T-helper 2 cell treated with Interferon-gamma antibody and Interleukin-4, amounts not matched to agents 100 ng/mL and 5 ng/mL, for 36 hours (primary cell): ENCODE data around the gene CAPN14. TPM values are rescaled to one million over a fixed set of nuclear protein-coding genes. Genes with fewer than 3 reads are reported as not detected.
"Not testable (repeated sequence)": the region's sequence is repeated elsewhere in the genome, so short reads cannot be mapped to it uniquely, and the experiment has no call there.

Experiments used
- intact Hi-C: fragments of 100-400 bp; cut with micrococcal nuclease; formaldehyde crosslinking; loops from one replicate; pipeline ENCODE4 v1.15.1; 2023
- total RNA-seq: library from RNA; stranded (reverse); gene quantifications from 2 replicates; pipeline ENCODE4 v1.2.3, GENCODE V29; 2022

The CAPN14 gene
- total RNA-seq, 1 donor from 2014 or later = 0.20 TPM

GRCh38 chr2:31197669-31198068 is 19.6 kb downstream of the CAPN14 start:
- intact Hi-C loops = no loop called here

- intact Hi-C loops = no loop called here
Measured at GRCh38 chr2:31197166-31197565, 20.1 kb downstream of the CAPN14 start.

DNA sequence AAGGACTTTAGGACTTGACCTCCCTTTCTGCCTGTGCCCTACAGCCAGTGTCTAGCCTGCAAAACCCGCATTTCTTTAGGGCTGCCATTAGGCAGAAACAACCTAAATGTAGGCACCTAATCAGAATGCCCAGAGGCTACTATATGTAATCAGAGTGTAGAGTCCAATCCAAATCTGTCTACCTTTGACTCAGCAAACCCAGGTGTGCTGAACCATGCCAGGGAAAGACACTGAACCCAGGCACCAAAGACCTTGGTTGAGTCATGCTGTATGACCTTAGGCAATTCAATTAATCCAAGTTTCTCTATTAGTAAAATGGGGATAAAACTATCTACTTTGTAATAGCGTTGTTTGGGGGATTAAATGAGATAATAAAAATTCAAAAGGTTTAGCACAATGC is 20.7 kb downstream of the CAPN14 start:
- intact Hi-C loops = no loop called here

GRCh38 chr2:31193806-31194205 is 23.5 kb downstream of the CAPN14 start:
- intact Hi-C loops = no loop called here

GRCh38 chr2:31192851-31193392 is 24.4 kb downstream of the CAPN14 start:
- intact Hi-C loops = no loop called here

DNA sequence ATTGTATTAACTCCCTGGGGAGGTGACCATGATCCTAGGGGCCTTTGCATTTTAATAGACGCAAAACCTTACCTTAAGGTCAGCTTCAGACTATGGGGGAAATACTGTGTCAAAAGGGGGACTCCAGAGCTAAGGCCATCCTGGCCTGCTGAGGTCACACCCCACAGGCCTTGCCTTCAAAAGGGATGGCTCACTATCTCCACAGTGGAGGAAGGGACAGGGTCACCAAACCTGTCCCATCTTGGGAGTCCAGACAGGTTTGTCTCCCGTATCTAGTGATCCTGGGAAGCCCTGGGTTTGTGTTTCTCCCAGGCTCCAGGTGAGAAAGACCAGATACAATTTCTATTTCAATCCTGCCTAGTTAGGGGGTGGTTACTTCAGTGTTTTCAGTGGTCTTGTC is 24.9 kb downstream of the CAPN14 start:
- intact Hi-C loops = no loop called here

DNA sequence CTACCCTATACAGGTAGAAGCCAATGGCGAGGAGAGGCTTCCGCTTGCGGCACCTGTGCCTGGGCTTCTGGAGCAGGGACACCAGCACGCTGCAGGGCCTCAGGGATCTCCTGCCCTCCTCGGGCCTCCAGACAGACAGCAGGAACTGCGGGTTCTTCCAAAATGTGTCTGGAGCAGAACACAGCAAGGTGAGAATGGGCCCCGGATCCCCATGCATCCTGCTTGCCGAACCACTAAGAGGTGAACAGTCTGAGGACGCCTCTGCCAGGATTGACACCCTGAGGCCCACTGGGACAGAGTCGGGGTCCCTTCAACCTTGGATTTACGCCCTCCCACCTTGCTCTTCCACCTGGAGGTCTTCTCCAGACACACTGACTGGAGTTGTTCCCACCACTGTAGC is 25.4 kb downstream of the CAPN14 start:
- intact Hi-C loops = no loop called here

DNA sequence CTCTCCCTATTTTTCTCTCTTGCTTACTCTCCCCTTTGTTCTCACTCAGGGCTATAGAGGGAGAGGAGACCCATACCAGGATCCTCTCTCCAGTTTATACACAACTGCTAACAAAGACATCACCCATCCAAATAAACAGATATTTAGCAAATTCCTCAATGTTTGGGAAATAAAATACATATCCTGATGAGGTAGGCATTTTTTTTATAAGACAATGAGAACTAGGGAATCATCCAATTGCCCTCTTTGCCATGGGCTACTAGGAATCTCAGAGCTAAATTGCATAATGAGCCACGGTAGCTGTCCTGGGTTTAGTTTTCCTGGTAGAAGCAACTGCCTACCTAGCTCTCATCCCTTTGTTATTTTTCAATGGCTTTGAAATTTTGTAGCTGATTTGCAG is 27.1 kb downstream of the CAPN14 start:
- intact Hi-C loops = no loop called here

- intact Hi-C loops = no loop called here
Measured at GRCh38 chr2:31189141-31189540, 28.2 kb downstream of the CAPN14 start.

- intact Hi-C loops = no loop called here
Measured at GRCh38 chr2:31188131-31188530, 29.2 kb downstream of the CAPN14 start.

- intact Hi-C loops = no loop called here
Measured at GRCh38 chr2:31187166-31187565, 30.1 kb downstream of the CAPN14 start.

DNA sequence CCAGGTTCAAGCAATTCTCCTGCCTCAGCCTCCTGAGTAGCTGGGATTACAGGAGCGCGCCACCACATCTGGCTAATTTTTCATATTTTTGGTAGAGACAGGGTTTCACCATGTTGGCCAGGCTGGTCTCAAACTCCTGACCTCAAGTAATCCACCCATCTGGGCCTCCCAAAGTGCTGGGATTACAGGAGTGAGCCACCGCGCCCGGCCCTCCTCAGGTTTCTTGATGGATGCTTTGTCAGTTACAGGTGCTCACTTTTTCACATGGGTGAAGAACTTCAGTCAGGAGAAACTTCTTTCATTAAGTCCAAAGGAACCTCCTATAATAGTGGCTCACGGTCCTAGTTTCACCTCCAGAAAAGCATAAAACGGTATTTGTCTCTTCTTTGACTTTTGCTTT is 33.3 kb downstream of the CAPN14 start:
- intact Hi-C loops = not testable (repeated sequence)

DNA sequence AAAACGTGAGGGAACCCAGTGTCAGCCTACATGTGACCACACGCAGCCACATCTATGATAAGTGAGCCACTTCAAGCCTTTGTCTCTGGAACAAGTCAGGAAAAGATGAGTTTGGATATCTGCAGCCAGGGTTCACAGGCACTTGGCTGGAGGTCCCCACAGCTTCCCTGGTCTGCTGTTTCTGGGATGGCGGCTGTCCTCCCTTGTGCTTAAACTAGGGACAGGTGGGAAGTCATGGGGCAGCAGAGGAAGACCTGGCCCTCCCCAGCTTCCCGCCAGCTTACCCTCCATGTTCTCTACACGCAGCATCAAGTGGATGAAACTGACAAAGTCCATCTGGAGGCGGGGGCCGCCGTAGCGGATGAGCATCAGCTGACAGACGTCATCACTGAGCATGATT is 40.6 kb downstream of the CAPN14 start:
- intact Hi-C loops = no loop called here

DNA sequence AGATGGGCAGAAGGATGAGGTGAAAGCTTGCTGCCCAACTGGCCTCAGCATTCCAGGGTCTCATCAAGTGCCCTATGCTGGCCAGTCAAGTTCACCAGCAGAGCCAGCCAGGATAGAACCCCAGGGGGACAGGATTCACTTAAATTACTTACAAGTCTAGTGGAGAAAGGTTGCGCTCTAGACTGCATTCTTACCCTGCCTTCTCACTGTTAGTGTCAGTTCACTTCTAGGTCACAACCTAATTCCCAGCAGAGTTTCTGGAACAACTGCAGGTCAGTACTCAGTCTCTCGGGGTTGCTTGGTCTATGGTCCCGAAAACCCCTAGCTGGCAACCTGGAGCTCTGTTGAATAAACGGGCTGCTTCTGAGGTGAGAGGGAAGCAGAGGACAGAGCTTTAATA is 46.2 kb downstream of the CAPN14 start:
- intact Hi-C loops = no loop called here

DNA sequence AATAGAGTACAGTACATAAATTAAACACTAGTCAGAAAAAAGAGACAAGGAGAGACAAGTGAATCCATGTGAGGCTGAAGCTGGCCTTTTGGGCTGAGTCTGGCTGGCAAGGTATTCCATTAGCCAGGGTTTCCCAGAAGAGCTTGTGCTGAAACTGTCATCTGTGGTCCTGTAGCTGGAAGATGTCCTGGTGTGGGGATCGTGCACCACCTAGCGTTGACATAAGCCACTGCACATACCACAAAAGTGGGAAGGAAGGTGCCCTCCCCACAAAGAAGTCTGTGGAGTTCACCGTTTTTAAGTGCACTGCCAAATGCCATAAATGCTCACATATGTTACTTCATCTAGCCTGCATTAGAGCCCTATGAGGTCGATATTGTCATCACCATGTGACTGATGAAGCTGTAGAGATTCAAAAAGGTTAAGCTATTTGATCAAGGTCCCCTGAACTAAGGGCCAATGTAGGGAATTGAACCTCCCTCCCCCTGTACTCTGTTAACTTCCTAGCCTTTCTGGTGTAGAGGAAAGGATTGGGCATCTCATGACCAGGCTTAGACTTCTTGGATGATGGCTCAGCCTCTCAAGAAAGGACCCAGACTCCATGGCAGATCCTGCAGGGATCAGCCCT is 47.1 kb downstream of the CAPN14 start:
- intact Hi-C loops = loop anchor here (1.0 kb wide), 4 partner anchors 32 to 456 kb away; partner anchors contain the start of gene GALNT14

DNA sequence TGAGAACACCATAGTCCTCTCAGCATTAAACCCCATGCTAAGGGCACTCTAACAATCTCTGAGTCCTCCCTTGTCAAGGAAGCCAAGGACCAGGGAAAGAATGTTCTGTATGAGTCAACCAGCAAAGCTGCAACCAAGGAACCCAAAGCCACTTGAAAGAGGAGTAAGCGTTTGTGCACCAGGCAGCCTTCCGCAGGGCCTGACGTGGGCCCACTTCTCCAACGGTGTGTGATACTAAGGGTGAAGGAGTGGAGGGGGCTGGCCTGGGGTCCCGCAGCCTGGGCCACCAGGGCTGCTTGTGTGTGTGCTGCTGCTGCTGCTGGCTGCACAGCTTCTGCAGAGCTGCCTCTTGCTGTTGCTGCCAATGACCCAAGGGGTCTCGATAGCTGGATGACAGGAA is 49.0 kb downstream of the CAPN14 start:
- intact Hi-C loops = no loop called here

DNA sequence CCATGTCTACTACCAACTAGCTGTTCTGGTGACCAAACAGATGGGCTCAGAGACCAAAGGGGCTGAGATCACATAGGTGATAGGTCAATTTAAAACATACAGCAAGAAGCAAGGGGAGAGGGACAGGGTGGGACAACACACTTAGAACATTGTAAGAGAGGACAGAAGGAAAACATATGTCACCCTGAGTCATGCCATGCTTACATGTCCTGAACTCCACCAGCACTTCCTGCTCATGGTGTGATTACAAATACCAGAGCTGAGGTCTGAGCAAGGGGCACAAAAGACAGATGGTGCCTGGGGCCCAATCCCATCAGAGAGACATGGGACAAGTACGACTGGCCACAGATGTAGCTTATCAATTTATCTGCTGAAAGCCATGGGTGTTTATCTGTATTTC is 50.4 kb downstream of the CAPN14 start:
- intact Hi-C loops = no loop called here

GRCh38 chr2:31163011-31163539 is 54.2 kb downstream of the CAPN14 start:
- intact Hi-C loops = no loop called here

- intact Hi-C loops = no loop called here
Measured at GRCh38 chr2:31161637-31162036, 55.7 kb downstream of the CAPN14 start.

GRCh38 chr2:31151501-31151900 is 65.8 kb downstream of the CAPN14 start:
- intact Hi-C loops = no loop called here

GRCh38 chr2:31150120-31150670 is 67.1 kb downstream of the CAPN14 start:
- intact Hi-C loops = no loop called here

DNA sequence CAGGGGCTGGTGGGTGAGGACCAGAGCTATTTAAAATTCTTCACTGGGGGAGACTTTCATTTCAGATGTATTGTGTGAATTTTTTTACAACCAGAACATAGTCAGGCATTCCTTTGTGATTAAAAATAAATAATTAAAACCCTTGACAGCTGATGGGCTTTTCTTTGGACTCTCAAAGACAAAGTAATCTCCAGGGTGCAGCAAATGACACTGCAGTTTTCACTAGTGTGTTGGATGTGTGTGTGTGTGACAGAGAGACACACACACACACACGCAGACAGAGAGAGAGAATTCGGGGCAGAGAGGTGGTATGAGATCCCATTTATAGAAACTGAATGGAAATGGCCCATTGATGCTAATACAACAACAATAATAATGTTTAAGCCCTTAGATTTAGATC is 68.8 kb downstream of the CAPN14 start:
- intact Hi-C loops = no loop called here

- intact Hi-C loops = no loop called here
Measured at GRCh38 chr2:31147645-31148044, 69.7 kb downstream of the CAPN14 start.
